Stimulated activated CD4-positive, alpha-beta T cell treated with anti-CD3 and anti-CD28 coated beads, Interleukin-2, amount 100 ng/mL, for 24 hours (primary cell): ENCODE data around the gene LEPR.

Experiments used
- DNase-seq, 2 donors: peaks; one replicate each; pipeline ENCODE4 v3.0.0-alpha.2; 2020

Gene LEPR

GRCh38 chr1:65409816-65410326, 10.6 kb upstream of the LEPR start:
- DNase-seq: no peak

- DNase-seq: no peak
These were observed 8.0 kb upstream of the LEPR start for GRCh38 chr1:65412256-65412983.

GRCh38 chr1:65412984-65413375, 7.5 kb upstream of the LEPR start:
- no peak for DNase-seq

- DNase-seq: no peak
These were observed 5.9 kb upstream of the LEPR start for GRCh38 chr1:65414538-65414937.

GRCh38 chr1:65416767-65417166, 3.7 kb upstream of the LEPR start:
- DNase-seq: no peak

- DNase-seq: no peak
These were observed 2.7 kb upstream of the LEPR start for GRCh38 chr1:65417729-65418128.

- DNase-seq: no peak
These were observed 1.8 kb upstream of the LEPR start for GRCh38 chr1:65418522-65419185.

- peak; percentile 98 for DNase-seq
These were observed 533 bp upstream of the LEPR start for GRCh38 chr1:65419681-65420589.

- no peak for DNase-seq
These were observed 1.0 kb downstream of the LEPR start for GRCh38 chr1:65421351-65422025.

- DNase-seq: no peak
These were observed 2.1 kb downstream of the LEPR start for GRCh38 chr1:65422241-65423203.

- no peak for DNase-seq
These were observed 3.6 kb downstream of the LEPR start for GRCh38 chr1:65423884-65424572.

- no peak for DNase-seq
These were observed 4.1 kb downstream of the LEPR start for GRCh38 chr1:65424573-65424889.

- no peak for DNase-seq
These were observed 4.5 kb downstream of the LEPR start for GRCh38 chr1:65425006-65425405.

GRCh38 chr1:65425697-65426096, 5.2 kb downstream of the LEPR start:
- no peak for DNase-seq

- DNase-seq: no peak
These were observed 8.6 kb downstream of the LEPR start for GRCh38 chr1:65429078-65429477.

GRCh38 chr1:65429806-65430205, 9.3 kb downstream of the LEPR start:
- no peak for DNase-seq

- no peak for DNase-seq
These were observed 10.7 kb downstream of the LEPR start for GRCh38 chr1:65431111-65431705.

GRCh38 chr1:65432918-65433317, 12.4 kb downstream of the LEPR start:
- no peak for DNase-seq

GRCh38 chr1:65434255-65434654, 13.8 kb downstream of the LEPR start:
- DNase-seq: no peak

- no peak for DNase-seq
These were observed 14.3 kb downstream of the LEPR start for GRCh38 chr1:65434760-65435159.

- no peak for DNase-seq
These were observed 15.5 kb downstream of the LEPR start for GRCh38 chr1:65435987-65436386.
